Right lobe of liver (tissue), 6 donors: ENCODE results near the gene CDKN1C. TPM values are rescaled to one million over a fixed set of nuclear protein-coding genes. Genes with fewer than 3 reads are reported as not detected.
A peak's percentile ranks its signal among the peaks of the same experiment; 100 is the strongest.

ENCODE experiments used
- ATAC-seq, 4 donors: fragments of 200-7000 bp; cut with Tn5 transposase; one replicate each; pipeline ENCODE4 v1.9.1; 2020; ENCODE audit warnings: mild to moderate bottlenecking in 4 of 4, moderate library complexity in 4 of 4
- DNase-seq, 3 donors: peaks; one replicate each; pipeline ENCODE4 v3.0.0-alpha.2; 2020
- H3K27ac ChIP-seq, 3 donors: fragments of 200-600 bp; one replicate each; pipeline ENCODE4 v1.8.0; 2022
- H3K27me3 ChIP-seq, 2 donors: fragments of 200-600 bp; one replicate each; pipeline ENCODE4 v1.8.0; 2022
- H3K36me3 ChIP-seq, 4 donors: fragments of 200-600 bp; sonication (generic) in 1 of 4; one replicate each; pipeline versions ENCODE4 v1.5.1 to v1.8.0; 2017 to 2022; ENCODE audit warnings: control low read depth in 1 of 4
- H3K4me1 ChIP-seq, 4 donors: fragments of 200-600 bp; sonication (generic) in 1 of 4; one replicate each; pipeline versions ENCODE4 v1.5.1 to v1.8.0; 2017 to 2022; ENCODE audit warnings: control low read depth in 1 of 4
- H3K4me3 ChIP-seq, 3 donors: fragments of 200-600 bp; one replicate each; pipeline ENCODE4 v1.8.0; 2022
- H3K9me3 ChIP-seq, 4 donors: fragments of 200-600 bp; sonication (generic) in 1 of 4; one replicate each; pipeline versions ENCODE4 v1.5.1 to v1.8.0; 2017 to 2022; ENCODE audit warnings: control low read depth in 1 of 4
- POLR2A ChIP-seq: fragments of 450-650 bp; IDR thresholded peaks from one replicate; pipeline ENCODE4 v1.6.1; 2017; ENCODE audit warnings: antibody characterized with exemption, mild to moderate bottlenecking
- WGBS: methylation state at CpG from one replicate; pipeline ENCODE4 v1.1.6; 2018; ENCODE audit warnings: low coverage, low lambda C conversion rate; ENCODE audit not compliant: insufficient coverage; ENCODE audit errors: missing lambda C conversion rate; 5-methylcytosine and 5-hydroxymethylcytosine counted together
- intact Hi-C, 2 donors: fragments of 100-400 bp; cut with DNase I; formaldehyde crosslinking; loops; one replicate each; pipeline versions ENCODE4 v1.11.2 to v1.14.1; 2022
- total RNA-seq, 6 experiments: library from RNA; depleted of rRNA in 2 of 6; stranded (reverse); fragments of >200 nt in 2 of 6; fragmentation: NEBNext Ultra II Directional in 3 of 6; extraction: Animal tissue kit (Norgen Biotek cat#: 25700) in 3 of 6; gene quantifications; one replicate each; pipeline versions ENCODE4 v1.1.0 to v1.2.4, GENCODE V29; 2016 to 2023
- TF ChIP-seq, protein P1 (sequence below), 4 donors: fragments of 200-600 bp in 3 of 4; fragments of 450-650 bp in 1 of 4; IDR thresholded peaks; one replicate each; pipeline versions ENCODE4 v1.5.1 to v1.8.0; 2016 to 2022; ENCODE audit warnings: antibody characterized with exemption in 4 of 4, mild to moderate bottlenecking in 2 of 4
- donor health status: DM: no; HTN: yes; CAD: no.
- donor health status: DM: no; HTN: no; CAD: no.
- donor health status: DM: no; HTN: no; CAD: no.
- donor health status: DM: no; HTN: yes; CAD: no.
- donor health status: DM: no; HTN: yes; CAD: no.

CDKN1C gene
- total RNA-seq, 6 experiments from 2014 or later = 2.2 to 8.0 (median 3.6) TPM

DNA sequence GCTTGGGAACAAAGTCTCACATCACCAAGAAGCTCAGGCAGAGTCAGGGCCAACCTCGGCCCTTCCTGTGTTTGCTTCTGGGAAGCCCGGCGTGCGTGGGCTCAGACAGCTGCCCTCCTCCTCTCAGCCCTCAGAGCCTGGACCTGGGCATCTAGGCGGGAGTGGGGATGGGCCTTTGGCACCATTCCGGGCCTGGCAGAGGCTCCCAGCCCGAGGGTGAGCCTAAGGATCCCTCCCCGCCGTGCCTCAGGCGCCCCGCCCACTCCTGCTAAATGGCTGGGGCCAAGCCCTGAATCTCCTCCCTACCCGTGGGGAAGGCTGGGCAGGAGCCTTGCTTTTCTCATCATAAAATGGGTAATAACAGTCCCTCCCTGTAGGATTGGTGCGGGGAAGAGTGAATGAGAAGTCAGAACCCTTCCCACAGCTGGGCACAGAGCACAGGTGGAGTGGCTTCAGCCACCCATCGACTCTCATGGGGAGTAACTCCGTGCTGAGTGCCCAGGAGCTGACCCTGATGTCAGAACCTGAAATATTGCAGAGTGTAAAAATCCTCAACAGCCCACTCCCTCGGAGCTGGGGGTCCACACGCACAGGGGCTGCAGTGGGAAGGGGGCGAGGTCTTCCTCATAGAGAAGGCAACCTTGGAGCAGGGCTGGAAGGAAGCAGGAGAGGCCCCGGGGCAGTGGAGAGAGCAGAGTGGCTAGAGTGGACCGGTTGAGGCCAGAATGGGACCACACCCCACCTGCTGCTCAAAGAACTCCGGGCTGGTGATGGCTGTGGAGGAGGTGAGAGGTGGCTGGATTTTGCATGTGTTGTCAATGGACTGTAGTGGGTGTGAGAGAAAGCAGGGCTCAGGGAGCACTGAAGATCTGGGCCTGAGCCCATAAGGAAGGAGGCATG lies 18.8 kb upstream of the CDKN1C start:
- Histone ChIP-seq H3K4me1 (peaks cover 0 to 18% (median 8%) of the 10 kb centered on the region in 4 donors), H3K27ac (no peak overlapping the region), H3K4me3 (peak overlapping the region; percentile 65 to 71 (median 68)), H3K27me3 (no peaks in the 10 kb centered on the region), H3K9me3 (no peaks in the 10 kb centered on the region), H3K36me3 (no peaks in the 10 kb centered on the region)
- peak in 1 of 4 donors; percentile 9 for ATAC-seq
- no peak for TF ChIP-seq POLR2A
- TF ChIP-seq, protein P1, sequence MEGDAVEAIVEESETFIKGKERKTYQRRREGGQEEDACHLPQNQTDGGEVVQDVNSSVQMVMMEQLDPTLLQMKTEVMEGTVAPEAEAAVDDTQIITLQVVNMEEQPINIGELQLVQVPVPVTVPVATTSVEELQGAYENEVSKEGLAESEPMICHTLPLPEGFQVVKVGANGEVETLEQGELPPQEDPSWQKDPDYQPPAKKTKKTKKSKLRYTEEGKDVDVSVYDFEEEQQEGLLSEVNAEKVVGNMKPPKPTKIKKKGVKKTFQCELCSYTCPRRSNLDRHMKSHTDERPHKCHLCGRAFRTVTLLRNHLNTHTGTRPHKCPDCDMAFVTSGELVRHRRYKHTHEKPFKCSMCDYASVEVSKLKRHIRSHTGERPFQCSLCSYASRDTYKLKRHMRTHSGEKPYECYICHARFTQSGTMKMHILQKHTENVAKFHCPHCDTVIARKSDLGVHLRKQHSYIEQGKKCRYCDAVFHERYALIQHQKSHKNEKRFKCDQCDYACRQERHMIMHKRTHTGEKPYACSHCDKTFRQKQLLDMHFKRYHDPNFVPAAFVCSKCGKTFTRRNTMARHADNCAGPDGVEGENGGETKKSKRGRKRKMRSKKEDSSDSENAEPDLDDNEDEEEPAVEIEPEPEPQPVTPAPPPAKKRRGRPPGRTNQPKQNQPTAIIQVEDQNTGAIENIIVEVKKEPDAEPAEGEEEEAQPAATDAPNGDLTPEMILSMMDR (IDR thresholded peaks at IDR 0.05) = no peak
- 63% methylated on average over 3 of the region's 21 CpGs for WGBS
- peak in 1 of 3 donors; percentile 65 for DNase-seq
- intact Hi-C loops = no loop called here

DNA sequence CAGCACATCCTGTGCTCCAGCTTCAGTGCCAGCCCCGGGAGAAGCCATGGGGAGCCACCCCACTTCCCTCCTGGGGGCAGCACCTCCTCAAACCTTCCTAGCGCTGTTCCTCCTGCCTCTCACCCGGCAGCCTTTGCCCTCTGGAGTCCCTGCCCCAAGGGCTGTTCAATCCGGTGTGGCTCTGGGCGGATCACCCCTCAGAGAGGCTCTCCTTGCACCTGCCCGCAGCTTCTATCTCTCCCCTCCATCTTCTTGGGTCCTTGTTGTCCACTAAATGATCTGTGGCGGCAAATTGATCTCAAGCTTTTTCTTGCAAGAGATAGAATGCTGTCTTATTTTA lies 18.1 kb upstream of the CDKN1C start:
- Histone ChIP-seq H3K27ac (peak overlapping the region; percentile 36 to 90 (median 90)), H3K27me3 (no peaks in the 10 kb centered on the region), H3K4me1 (peaks cover 0 to 18% (median 8%) of the 10 kb centered on the region in 4 donors), H3K4me3 (peak overlapping the region; percentile 65 to 71 (median 68)), H3K36me3 (no peaks in the 10 kb centered on the region), H3K9me3 (no peaks in the 10 kb centered on the region)
- TF ChIP-seq, protein P1 (IDR thresholded peaks at IDR 0.05) = peak in 1 of 4 donors; percentile 7
- no peak for TF ChIP-seq POLR2A
- 75% methylated on average over 5 of the region's 7 CpGs for WGBS
- DNase-seq (no peak), ATAC-seq (peak; percentile 1 to 5 (median 3))
- intact Hi-C loops = no loop called here

DNA sequence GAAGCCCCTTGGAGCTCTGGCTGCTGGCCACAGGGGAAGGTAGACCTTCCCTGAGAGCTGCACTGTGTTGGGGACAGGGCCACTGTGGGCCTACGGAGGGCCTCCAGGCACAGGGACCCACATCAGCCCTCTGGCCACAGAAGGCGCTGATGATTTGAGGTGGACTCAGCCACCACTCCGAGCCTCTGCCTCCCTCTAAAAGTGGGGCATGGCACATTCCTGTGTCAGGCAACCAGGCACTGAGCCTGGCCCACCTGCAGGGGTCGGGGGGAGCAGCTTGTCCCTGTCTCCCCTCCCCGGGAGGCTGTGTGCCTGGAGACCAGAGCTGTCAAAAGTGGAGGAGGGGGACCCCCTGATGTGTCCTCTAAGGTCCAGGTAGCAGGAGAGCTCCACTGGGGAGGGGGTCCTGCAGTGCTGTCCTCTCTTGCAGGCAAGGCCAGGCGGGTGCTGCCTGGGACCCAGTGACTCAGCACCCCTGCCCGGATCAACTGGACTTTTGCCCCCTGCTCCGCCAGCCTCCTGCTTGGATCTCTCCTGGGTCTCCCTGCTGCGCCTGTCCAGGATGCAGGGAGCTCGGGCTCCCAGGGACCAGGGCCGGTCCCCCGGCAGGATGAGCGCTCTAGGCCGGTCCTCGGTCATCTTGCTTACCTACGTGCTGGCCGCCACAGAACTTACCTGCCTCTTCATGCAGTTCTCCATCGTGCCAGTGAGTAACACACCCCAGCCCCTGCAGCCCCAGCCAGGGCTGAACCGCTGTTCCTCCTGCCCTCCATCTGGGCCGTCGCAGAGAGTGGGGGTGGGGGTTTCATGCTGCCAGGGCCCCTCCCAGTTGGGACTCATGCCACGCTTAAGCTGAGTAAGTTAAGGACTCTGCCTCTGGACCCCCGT lies 17.5 kb upstream of the CDKN1C start:
- TF ChIP-seq, protein P1 (IDR thresholded peaks at IDR 0.05) = peak in 1 of 4 donors; percentile 10
- TF ChIP-seq POLR2A = peak; percentile 72
- Histone ChIP-seq H3K4me3 (peak overlapping the region; percentile 65 to 71 (median 68)), H3K4me1 (peaks cover 0 to 18% (median 8%) of the 10 kb centered on the region in 4 donors), H3K36me3 (no peaks in the 10 kb centered on the region), H3K27ac (peak overlapping the region; percentile 87 to 90 (median 90)), H3K9me3 (no peaks in the 10 kb centered on the region), H3K27me3 (no peaks in the 10 kb centered on the region)
- ATAC-seq (peak; percentile 59 to 70 (median 62)), DNase-seq (peak; percentile 82 to 89 (median 88))
- intact Hi-C loops = no loop called here
- WGBS = 40% methylated on average over 6 of the region's 23 CpGs
